ENCODE results near the gene ZNF547.
A peak's percentile ranks its signal among the peaks of the same experiment; 100 is the strongest.

Gene ZNF547

DNA sequence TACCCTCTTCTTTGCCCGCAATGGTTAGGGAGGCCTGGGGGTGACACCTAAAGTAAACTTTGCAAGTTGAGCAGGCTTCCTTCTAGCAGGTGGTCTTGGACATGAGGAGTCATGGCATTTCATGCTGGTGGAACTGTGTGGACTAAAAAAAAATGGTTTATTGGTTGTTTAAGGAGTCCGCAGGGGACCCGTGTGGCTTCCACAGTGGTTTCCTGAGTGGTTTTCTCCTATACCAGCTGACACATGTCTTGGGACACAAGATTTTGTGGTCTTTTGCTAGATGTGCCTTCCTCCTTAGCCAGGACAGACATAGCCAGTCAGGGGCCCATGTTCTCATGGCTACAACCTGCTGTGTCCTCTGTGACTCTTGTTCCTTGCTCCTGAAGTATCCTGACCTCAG, 41.6 kb upstream of the ZNF547 start:
- TF ChIP-seq, protein P1, sequence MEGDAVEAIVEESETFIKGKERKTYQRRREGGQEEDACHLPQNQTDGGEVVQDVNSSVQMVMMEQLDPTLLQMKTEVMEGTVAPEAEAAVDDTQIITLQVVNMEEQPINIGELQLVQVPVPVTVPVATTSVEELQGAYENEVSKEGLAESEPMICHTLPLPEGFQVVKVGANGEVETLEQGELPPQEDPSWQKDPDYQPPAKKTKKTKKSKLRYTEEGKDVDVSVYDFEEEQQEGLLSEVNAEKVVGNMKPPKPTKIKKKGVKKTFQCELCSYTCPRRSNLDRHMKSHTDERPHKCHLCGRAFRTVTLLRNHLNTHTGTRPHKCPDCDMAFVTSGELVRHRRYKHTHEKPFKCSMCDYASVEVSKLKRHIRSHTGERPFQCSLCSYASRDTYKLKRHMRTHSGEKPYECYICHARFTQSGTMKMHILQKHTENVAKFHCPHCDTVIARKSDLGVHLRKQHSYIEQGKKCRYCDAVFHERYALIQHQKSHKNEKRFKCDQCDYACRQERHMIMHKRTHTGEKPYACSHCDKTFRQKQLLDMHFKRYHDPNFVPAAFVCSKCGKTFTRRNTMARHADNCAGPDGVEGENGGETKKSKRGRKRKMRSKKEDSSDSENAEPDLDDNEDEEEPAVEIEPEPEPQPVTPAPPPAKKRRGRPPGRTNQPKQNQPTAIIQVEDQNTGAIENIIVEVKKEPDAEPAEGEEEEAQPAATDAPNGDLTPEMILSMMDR (conservative IDR thresholded peaks at IDR 0.05; ENCODE audit: low read depth, low read length) = no peak
- DNase-seq (ENCODE audit: low read depth) = no peak
- no peak overlapping the region for H3K4me3 ChIP-seq (ENCODE audit: low read depth, low read length)

DNA sequence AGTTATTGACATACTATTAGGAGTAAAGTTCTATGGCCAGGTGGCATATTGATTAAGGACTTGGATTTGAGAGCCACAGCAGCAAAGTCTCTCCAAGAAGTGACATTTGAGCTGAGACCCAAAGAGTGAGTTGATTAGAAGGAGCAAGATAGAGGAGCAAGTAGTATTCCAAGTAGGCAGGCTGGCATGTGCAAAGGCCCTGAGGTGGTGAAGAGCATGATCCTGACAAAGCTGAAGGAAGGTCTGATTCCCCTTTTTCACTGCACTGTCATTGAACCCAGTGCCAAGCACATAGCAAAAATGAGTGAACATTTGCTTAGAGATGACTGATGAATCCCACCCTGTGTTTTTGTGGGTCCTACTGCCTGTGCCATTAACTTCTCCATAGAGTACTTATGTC, 38.4 kb upstream of the ZNF547 start:
- DNase-seq (ENCODE audit: low read depth) = no peak
- no peak overlapping the region for H3K4me3 ChIP-seq (ENCODE audit: low read depth, low read length)
- TF ChIP-seq, protein P1 (conservative IDR thresholded peaks at IDR 0.05; ENCODE audit: low read depth, low read length) = no peak

DNA sequence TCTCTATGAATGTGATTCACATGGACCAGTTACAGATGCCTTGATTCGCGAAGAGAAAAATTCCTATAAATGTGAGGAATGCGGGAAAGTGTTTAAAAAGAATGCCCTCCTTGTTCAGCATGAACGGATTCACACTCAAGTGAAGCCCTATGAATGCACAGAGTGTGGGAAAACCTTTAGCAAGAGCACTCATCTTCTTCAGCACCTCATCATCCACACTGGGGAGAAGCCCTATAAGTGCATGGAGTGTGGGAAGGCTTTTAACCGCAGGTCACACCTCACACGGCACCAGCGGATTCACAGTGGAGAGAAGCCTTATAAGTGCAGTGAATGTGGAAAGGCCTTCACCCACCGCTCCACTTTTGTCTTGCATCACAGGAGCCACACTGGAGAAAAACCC, 35.4 kb upstream of the ZNF547 start:
- TF ChIP-seq, protein P1 (conservative IDR thresholded peaks at IDR 0.05; ENCODE audit: low read depth, low read length) = no peak
- no peak for DNase-seq (ENCODE audit: low read depth)
- no peak overlapping the region for H3K4me3 ChIP-seq (ENCODE audit: low read depth, low read length)

DNA sequence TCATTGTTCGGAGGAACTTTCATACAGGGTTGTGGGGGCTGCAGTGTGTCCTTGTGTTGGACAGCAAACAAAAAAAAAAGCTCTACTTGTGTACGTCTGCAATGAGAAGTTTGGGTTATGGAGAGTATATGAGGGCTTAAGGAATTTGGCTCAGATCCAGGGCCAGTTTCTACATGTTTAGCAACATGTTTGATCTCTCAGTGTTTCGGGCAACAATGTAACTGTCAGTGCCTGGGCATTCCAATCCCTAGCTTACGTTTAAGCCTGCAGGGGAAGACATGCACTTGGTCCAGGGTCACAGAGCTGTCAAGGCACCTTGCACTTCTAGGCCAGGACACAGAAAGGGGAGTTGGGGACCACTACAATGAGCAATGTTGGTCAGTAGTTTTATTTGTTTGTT, 29.2 kb upstream of the ZNF547 start:
- DNase-seq (ENCODE audit: low read depth) = peak; percentile 35
- H3K4me3 ChIP-seq (ENCODE audit: low read depth, low read length) = no peak overlapping the region
- TF ChIP-seq, protein P1 (conservative IDR thresholded peaks at IDR 0.05; ENCODE audit: low read depth, low read length) = no peak

DNA sequence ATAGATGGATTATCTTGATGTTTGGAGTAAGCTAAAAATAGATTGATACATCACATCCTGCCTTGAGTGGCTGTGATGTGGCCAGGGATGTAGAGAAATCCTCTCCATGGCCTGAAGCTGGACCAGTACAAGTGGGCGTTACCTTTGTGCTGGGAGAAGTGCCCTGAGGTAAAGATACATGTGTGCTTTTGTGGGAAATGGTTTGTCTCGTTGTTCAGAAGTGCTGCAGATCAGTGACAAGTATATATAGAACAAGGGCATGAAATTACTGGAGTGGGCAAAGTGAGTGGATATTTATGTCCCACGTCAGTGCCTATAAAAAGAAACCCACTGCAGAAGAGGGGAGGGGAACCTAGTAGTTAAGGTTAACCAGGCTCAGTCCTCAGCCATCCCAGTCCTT, 24.5 kb upstream of the ZNF547 start:
- no peak overlapping the region for H3K4me3 ChIP-seq (ENCODE audit: low read depth, low read length)
- TF ChIP-seq, protein P1 (conservative IDR thresholded peaks at IDR 0.05; ENCODE audit: low read depth, low read length) = no peak
- peak; percentile 21 for DNase-seq (ENCODE audit: low read depth)

DNA sequence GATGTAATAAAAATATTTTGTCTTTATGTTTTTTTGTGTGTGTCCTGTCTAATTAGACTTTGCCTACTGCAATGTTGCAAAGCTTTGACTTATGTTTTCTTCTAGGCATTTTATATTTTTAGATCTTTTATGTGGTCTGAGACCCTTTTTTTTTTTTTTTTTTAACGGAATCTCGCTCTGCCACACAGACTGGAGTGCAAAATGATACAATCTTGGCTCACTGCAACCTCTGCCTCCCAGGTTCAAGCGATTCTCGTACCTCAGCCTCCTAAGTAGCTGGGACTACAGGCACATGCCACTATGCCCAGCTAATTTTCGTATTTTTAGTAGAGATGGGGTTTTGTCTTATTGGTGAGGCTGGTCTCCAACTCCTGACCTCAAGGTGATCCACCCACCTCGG, 20.8 kb upstream of the ZNF547 start:
- no peak for DNase-seq (ENCODE audit: low read depth)
- TF ChIP-seq, protein P1 (conservative IDR thresholded peaks at IDR 0.05; ENCODE audit: low read depth, low read length) = no peak
- no peak overlapping the region for H3K4me3 ChIP-seq (ENCODE audit: low read depth, low read length)

DNA sequence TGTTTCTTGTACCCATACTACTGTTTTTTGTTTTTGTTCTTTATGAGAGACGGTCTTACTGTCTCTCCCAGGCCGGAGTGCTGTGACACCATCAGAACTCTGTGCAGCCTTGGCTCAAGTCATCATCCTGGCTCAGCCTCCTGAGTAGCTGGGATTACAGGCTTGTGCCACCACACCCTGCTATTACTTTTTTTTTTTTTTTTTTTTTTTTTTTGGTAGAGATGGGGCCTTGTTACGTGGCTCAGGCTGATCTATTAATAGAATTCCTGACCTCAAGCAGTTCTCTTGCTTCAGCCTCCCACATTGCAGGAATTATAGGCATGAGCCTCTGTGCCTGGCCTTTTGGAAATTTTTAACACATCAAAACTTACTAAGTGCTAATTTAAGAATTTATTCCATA, 15.2 kb upstream of the ZNF547 start:
- H3K4me3 ChIP-seq (ENCODE audit: low read depth, low read length) = no peak overlapping the region
- TF ChIP-seq, protein P1 (conservative IDR thresholded peaks at IDR 0.05; ENCODE audit: low read depth, low read length) = no peak
- peak; percentile 51 for DNase-seq (ENCODE audit: low read depth)
